RWPE2 (cell line): ENCODE results near the gene MPI.
A peak's percentile ranks its signal among the peaks of the same experiment; 100 is the strongest.
"Not testable (repeated sequence)": the region's sequence is repeated elsewhere in the genome, so short reads cannot be mapped to it uniquely, and the experiment has no call there.

Source experiments
- ATAC-seq: fragments of 200-7000 bp; cut with Tn5 transposase; 3 replicates; pipeline ENCODE4 v1.9.1; 2021; ENCODE audit warnings: low read depth
- DNase-seq: peaks from one replicate; pipeline ENCODE4 v3.0.0-alpha.2; 2020; ENCODE audit warnings: low spot score
- H3K27ac ChIP-seq: fragments of 450-650 bp; 2 replicates; pipeline ENCODE4 v1.5.1; 2017; ENCODE audit warnings: mild to moderate bottlenecking; ENCODE audit not compliant: poor library complexity, severe bottlenecking
- H3K27me3 ChIP-seq: fragments of 250-450 bp; sonication (Bioruptor Pico); 2 replicates; pipeline ENCODE4 v1.5.1; 2021; ENCODE audit warnings: mild to moderate bottlenecking, moderate library complexity; ENCODE audit not compliant: insufficient read depth, poor library complexity, severe bottlenecking
- H3K36me3 ChIP-seq: fragments of 250-450 bp; sonication (Bioruptor Pico); 2 replicates; pipeline ENCODE4 v1.5.1; 2020; ENCODE audit warnings: low read depth, mild to moderate bottlenecking, moderate library complexity
- H3K4me1 ChIP-seq: fragments of 250-450 bp; sonication (Bioruptor Pico); 2 replicates; pipeline ENCODE4 v1.5.1; 2021; ENCODE audit warnings: mild to moderate bottlenecking, moderate library complexity; ENCODE audit not compliant: insufficient read depth, poor library complexity, severe bottlenecking
- H3K4me3 ChIP-seq: fragments of 250-450 bp; sonication (Bioruptor Pico); 2 replicates; pipeline ENCODE4 v1.5.1; 2021; ENCODE audit warnings: mild to moderate bottlenecking, moderate library complexity; ENCODE audit not compliant: severe bottlenecking
- H3K9me3 ChIP-seq: fragments of 250-450 bp; sonication (Bioruptor Pico); 2 replicates; pipeline ENCODE4 v1.5.1; 2021; ENCODE audit warnings: mild to moderate bottlenecking, moderate library complexity; ENCODE audit not compliant: severe bottlenecking
- TF ChIP-seq, protein P1 (sequence below): fragments of 450-650 bp; IDR thresholded peaks from one replicate; pipeline ENCODE4 v1.5.1; 2017; ENCODE audit warnings: mild to moderate bottlenecking, moderate library complexity; ENCODE audit not compliant: poor library complexity, severe bottlenecking

Gene MPI

DNA sequence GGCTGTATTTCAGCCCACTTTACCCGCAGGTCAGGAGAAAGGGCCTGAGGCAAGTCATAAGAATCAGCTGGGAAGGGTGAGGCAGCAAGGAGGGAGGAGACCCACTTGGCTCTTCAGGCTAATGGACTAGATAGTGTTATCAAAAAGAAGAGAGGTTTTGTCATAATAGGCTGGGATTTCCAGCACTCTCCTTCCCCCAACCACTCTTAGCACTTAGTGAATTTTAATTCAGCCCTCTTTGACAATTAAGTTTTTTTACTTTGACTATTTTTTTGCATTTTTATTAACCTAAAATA, 771 bp downstream of the MPI start:
- no peak for DNase-seq
- Histone ChIP-seq H3K4me1 (peaks cover 8% of the 10 kb centered on the region), H3K9me3 (no peaks in the 10 kb centered on the region), H3K36me3 (peaks cover 30% of the 10 kb centered on the region), H3K27me3 (no peaks in the 10 kb centered on the region), H3K27ac (peak overlapping the region; percentile 37), H3K4me3 (peak overlapping the region; percentile 87)
- TF ChIP-seq, protein P1, sequence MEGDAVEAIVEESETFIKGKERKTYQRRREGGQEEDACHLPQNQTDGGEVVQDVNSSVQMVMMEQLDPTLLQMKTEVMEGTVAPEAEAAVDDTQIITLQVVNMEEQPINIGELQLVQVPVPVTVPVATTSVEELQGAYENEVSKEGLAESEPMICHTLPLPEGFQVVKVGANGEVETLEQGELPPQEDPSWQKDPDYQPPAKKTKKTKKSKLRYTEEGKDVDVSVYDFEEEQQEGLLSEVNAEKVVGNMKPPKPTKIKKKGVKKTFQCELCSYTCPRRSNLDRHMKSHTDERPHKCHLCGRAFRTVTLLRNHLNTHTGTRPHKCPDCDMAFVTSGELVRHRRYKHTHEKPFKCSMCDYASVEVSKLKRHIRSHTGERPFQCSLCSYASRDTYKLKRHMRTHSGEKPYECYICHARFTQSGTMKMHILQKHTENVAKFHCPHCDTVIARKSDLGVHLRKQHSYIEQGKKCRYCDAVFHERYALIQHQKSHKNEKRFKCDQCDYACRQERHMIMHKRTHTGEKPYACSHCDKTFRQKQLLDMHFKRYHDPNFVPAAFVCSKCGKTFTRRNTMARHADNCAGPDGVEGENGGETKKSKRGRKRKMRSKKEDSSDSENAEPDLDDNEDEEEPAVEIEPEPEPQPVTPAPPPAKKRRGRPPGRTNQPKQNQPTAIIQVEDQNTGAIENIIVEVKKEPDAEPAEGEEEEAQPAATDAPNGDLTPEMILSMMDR = no peak
- ATAC-seq = no peak; the same call in 2 of the 3 replicates

DNA sequence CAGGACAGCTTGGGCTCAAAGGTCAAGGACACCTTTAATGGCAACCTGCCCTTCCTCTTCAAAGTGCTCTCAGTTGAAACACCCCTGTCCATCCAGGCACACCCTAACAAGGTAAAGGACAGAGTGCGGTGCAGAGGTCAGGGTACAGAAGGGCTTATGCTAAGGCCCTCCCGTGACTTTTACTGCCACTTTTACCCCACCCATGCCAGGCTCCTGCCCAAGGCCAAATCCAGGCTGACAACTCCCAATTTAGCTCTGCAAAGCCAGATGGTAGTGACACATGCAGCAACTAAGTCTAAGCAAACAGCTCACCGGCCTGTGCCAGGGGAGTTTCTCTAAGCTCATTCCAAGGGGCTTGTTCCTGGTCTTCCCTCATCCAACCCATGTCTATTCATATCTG, 1.6 kb downstream of the MPI start:
- Histone ChIP-seq H3K4me3 (no peak overlapping the region), H3K9me3 (no peaks in the 10 kb centered on the region), H3K36me3 (peaks cover 33% of the 10 kb centered on the region), H3K27me3 (no peaks in the 10 kb centered on the region), H3K4me1 (peaks cover 8% of the 10 kb centered on the region), H3K27ac (no peak overlapping the region)
- ATAC-seq (no peak), DNase-seq (no peak)
- TF ChIP-seq, protein P1 = no peak

DNA sequence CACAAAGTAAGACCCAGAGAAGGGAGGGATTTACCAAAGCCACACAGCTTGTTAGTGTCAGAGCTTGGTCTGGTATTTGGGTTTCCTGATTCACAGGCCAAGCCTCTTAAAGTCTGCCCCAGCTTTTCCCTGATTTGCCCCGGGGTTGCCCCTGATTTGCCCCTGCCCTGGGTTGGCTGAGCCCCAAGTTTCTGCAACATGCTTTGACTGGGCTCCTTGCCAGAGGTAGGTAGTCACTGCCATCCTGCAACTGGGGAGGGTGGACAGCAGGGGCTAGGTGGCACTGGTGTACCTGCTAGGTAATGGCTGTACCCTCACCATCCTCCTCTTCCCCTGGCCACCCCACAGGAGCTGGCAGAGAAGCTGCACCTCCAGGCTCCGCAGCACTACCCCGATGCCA, 2.5 kb downstream of the MPI start:
- TF ChIP-seq, protein P1 = no peak
- Histone ChIP-seq H3K27me3 (no peaks in the 10 kb centered on the region), H3K27ac (no peak overlapping the region), H3K4me3 (no peak overlapping the region), H3K9me3 (no peaks in the 10 kb centered on the region), H3K4me1 (peaks cover 8% of the 10 kb centered on the region), H3K36me3 (peaks cover 42% of the 10 kb centered on the region)
- DNase-seq (no peak), ATAC-seq (no peak)

DNA sequence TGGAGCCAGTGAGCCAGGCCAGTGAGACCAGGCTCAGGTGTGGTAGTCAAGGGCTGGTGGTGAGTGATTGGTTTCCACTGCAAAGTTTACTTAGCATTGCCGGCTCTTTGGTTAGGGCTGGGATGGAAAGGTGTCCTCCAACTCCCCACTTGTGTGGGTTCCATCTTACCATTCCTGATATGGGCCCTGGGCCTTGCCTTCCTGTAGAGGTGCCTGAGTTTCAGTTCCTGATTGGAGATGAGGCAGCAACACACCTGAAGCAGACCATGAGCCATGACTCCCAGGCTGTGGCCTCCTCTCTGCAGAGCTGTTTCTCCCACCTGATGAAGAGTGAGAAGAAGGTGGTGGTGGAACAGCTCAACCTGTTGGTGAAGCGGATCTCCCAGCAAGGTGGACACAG, 3.1 kb downstream of the MPI start:
- ATAC-seq (no peak), DNase-seq (no peak)
- TF ChIP-seq, protein P1 = no peak
- H3K36me3 ChIP-seq = peaks cover 42% of the 10 kb centered on the region
- no peak overlapping the region for H3K4me3 ChIP-seq
- peaks cover 8% of the 10 kb centered on the region for H3K4me1 ChIP-seq
- no peaks in the 10 kb centered on the region for H3K9me3 ChIP-seq
- H3K27me3 ChIP-seq = no peaks in the 10 kb centered on the region
- H3K27ac ChIP-seq = no peak overlapping the region

DNA sequence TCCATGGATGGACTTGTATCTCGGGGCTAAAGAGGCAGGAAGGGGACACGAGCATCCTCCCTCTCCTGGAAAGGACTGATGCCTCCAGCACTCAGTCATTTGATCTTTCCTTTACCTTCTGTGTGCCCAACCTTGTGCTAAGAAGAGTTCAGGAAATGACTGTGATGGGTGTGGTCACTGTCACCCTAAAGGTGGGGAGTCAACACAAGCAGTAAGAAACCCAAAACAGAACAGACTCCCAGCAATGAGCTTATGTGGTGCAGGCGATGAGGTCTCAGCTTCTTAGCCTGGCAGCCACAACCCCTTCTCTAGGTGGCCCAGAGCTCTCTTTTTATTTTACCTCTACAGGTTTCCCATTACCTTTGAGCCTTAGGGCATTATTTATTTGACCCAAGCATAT, 3.8 kb downstream of the MPI start:
- ATAC-seq (no peak), DNase-seq (no peak)
- TF ChIP-seq, protein P1 = no peak
- H3K4me1 ChIP-seq = peaks cover 8% of the 10 kb centered on the region
- H3K27me3 ChIP-seq = no peaks in the 10 kb centered on the region
- H3K27ac ChIP-seq = no peak overlapping the region
- no peaks in the 10 kb centered on the region for H3K9me3 ChIP-seq
- H3K4me3 ChIP-seq = no peak overlapping the region
- H3K36me3 ChIP-seq = peaks cover 42% of the 10 kb centered on the region

DNA sequence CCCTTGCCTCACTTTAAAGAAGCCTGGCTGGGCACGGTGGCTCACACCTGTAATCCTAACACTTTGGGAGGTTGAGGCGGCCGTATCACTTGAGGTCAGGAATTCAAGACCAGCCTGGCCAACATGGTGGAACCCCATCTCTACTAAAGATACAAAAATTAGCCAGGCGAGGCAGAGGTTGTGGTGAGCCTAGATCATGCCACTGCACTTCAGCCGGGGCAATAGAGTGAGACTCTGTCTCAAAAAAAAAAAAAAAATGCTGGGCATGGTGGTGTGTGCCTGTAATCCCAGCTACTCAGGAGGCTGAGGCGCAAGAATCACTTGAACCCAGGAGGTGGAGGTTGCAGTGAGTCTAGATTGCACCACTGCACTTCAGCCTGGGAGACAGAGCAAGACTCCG, 4.5 kb downstream of the MPI start:
- not testable (repeated sequence) for ATAC-seq, H3K4me3 ChIP-seq, H3K9me3 ChIP-seq, H3K27me3 ChIP-seq, H3K27ac ChIP-seq, DNase-seq, H3K4me1 ChIP-seq
- H3K36me3 ChIP-seq = peaks cover 49% of the 10 kb centered on the region
